GM18498 (cell line): Measurements from ENCODE around the gene STAT4.

Experiments used
- ATAC-seq: cut with Tn5 transposase; IDR thresholded peaks from one replicate; pipeline ENCODE4 v1.9.1; 2021; ENCODE audit warnings: mild to moderate bottlenecking, moderate library complexity; ENCODE audit not compliant: unreplicated experiment

STAT4 gene

GRCh38 chr2:191150600-191151330 lies at the start of gene STAT4:
Gene STAT4, minus strand, starts transcription at chr2:191150994. Its CDS starts 2,791 bp downstream, at chr2:191148203.
- ATAC-seq, result peak; percentile 85

GRCh38 chr2:191199929-191200512 lies 49.2 kb upstream of the STAT4 start:
- ATAC-seq, result no peak

- ATAC-seq, result no peak
Observed at GRCh38 chr2:191198271-191198670, 47.5 kb upstream of the STAT4 start.

GRCh38 chr2:191197096-191197495 lies 46.3 kb upstream of the STAT4 start:
- ATAC-seq, result no peak

- no peak for ATAC-seq
Observed at GRCh38 chr2:191195021-191195420, 44.2 kb upstream of the STAT4 start.

GRCh38 chr2:191190861-191191552 lies 40.2 kb upstream of the STAT4 start:
- ATAC-seq, result no peak

- no peak for ATAC-seq
Observed at GRCh38 chr2:191190435-191190834, 39.6 kb upstream of the STAT4 start.

GRCh38 chr2:191189112-191189635 lies 38.4 kb upstream of the STAT4 start:
- no peak for ATAC-seq

- no peak for ATAC-seq
Observed at GRCh38 chr2:191188550-191189093, 37.8 kb upstream of the STAT4 start.

GRCh38 chr2:191187105-191187829 lies 36.5 kb upstream of the STAT4 start:
- ATAC-seq, result no peak

- ATAC-seq, result no peak
Observed at GRCh38 chr2:191184457-191184856, 33.7 kb upstream of the STAT4 start.

- no peak for ATAC-seq
Observed at GRCh38 chr2:191183516-191183915, 32.7 kb upstream of the STAT4 start.

GRCh38 chr2:191183081-191183480 lies 32.3 kb upstream of the STAT4 start:
- ATAC-seq, result no peak

- no peak for ATAC-seq
Observed at GRCh38 chr2:191180713-191181112, 29.9 kb upstream of the STAT4 start.

- ATAC-seq, result no peak
Observed at GRCh38 chr2:191180276-191180675, 29.5 kb upstream of the STAT4 start.

- ATAC-seq, result no peak
Observed at GRCh38 chr2:191178806-191179514, 28.2 kb upstream of the STAT4 start.

GRCh38 chr2:191177751-191178736 lies 27.2 kb upstream of the STAT4 start:
- no peak for ATAC-seq

- peak; percentile 32 for ATAC-seq
Observed at GRCh38 chr2:191176801-191177438, 26.1 kb upstream of the STAT4 start.

GRCh38 chr2:191176305-191176704 lies 25.5 kb upstream of the STAT4 start:
- peak; percentile 62 for ATAC-seq
